T-helper 17 cell (primary cell): ENCODE results near the gene ZFYVE1. TPM values are rescaled to one million over a fixed set of nuclear protein-coding genes. Genes with fewer than 3 reads are reported as not detected.
"Not testable (repeated sequence)": the region's sequence is repeated elsewhere in the genome, so short reads cannot be mapped to it uniquely, and the experiment has no call there.

Experiments
- ATAC-seq: fragments of 150-1000 bp; cut with Tn5 transposase; 2 replicates; pipeline ENCODE4 v1.10.0; 2021; ENCODE audit warnings: mild to moderate bottlenecking, moderate library complexity
- DNase-seq, 3 donors: peaks; one replicate each; pipeline versions ENCODE4 v3.0.0 to v3.0.0-alpha.2; 2020 to 2021
- H3K9me3 ChIP-seq: one replicate; pipeline ENCODE4 v1.7.0; 2013; ENCODE audit warnings: low read length, mild to moderate bottlenecking; ENCODE audit not compliant: control insufficient read depth, poor library complexity, severe bottlenecking
- H3K27ac Mint-ChIP-seq: one replicate; pipeline ENCODE4 v1.8.0; 2022; ENCODE audit warnings: mild to moderate bottlenecking, moderate library complexity, mixed read lengths
- H3K27me3 Mint-ChIP-seq: one replicate; pipeline ENCODE4 v1.8.0; 2022; ENCODE audit warnings: mixed read lengths
- H3K36me3 Mint-ChIP-seq: one replicate; pipeline ENCODE4 v1.8.0; 2022; ENCODE audit warnings: low read depth, mixed read lengths
- H3K4me1 Mint-ChIP-seq: one replicate; pipeline ENCODE4 v1.8.0; 2022; ENCODE audit warnings: mild to moderate bottlenecking, mixed read lengths
- H3K4me3 Mint-ChIP-seq: one replicate; pipeline ENCODE4 v1.8.0; 2022; ENCODE audit warnings: mild to moderate bottlenecking, moderate library complexity, mixed read lengths
- total RNA-seq, 4 donors: library from RNA in 2 of 4; stranded (reverse) in 2 of 4; gene quantifications; one replicate each; pipeline ENCODE4 v1.2.3 and lab custom pipeline; 2022 to 2026

ZFYVE1 gene, protein sequence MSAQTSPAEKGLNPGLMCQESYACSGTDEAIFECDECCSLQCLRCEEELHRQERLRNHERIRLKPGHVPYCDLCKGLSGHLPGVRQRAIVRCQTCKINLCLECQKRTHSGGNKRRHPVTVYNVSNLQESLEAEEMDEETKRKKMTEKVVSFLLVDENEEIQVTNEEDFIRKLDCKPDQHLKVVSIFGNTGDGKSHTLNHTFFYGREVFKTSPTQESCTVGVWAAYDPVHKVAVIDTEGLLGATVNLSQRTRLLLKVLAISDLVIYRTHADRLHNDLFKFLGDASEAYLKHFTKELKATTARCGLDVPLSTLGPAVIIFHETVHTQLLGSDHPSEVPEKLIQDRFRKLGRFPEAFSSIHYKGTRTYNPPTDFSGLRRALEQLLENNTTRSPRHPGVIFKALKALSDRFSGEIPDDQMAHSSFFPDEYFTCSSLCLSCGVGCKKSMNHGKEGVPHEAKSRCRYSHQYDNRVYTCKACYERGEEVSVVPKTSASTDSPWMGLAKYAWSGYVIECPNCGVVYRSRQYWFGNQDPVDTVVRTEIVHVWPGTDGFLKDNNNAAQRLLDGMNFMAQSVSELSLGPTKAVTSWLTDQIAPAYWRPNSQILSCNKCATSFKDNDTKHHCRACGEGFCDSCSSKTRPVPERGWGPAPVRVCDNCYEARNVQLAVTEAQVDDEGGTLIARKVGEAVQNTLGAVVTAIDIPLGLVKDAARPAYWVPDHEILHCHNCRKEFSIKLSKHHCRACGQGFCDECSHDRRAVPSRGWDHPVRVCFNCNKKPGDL
- total RNA-seq = 10 to 100 TPM; 11.0 to 17.9 TPM
- 21.7 to 32.4 reads per million in 2 donors for total RNA-seq (lab: John Stamatoyannopoulos, UW)

DNA sequence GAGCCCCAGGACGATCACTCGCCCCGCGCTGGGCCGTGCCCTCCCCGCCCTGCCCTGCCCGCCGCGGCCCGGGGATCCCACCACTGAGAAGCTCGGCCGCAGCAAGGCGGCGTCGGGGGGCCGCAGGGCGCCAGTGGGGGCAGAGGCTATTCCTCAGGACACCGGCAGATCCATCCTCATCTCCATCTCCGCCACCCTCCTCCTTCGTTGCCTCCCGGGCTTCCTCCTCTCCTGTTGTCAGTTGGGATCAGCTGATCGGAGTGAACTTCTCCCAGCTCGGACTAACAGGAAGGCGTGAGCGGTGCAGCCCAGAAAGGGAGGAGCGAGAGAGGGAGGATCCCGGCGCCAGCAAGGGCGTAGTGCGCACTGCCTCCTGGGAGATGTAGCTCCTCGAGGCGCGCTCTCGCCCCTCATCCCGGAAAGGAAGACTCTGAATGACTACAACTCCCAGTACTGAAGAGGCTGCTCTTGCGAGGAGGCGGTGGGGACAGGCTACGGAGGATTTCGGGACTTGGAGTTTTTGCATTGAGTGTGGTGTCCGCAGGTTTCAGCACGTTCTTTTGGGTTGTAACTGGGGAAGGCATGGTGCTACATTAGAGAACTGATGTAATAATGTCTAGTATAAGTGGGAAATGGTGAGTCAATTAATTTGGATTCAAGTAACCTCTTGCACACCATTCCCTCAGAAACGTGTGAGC is at the start of gene ZFYVE1:
TSS of gene ZFYVE1 (minus strand) at position 262 of the 698 bp plus-strand sequence. CDS start 2,598 bp downstream, outside the sequence.
- H3K27ac Mint-ChIP-seq = peak within 1 kb of the TSS; percentile 89
- H3K36me3 Mint-ChIP-seq = peaks cover 8% of the 10 kb centered on the region
- no peaks in the 10 kb centered on the region for H3K9me3 ChIP-seq

DNA sequence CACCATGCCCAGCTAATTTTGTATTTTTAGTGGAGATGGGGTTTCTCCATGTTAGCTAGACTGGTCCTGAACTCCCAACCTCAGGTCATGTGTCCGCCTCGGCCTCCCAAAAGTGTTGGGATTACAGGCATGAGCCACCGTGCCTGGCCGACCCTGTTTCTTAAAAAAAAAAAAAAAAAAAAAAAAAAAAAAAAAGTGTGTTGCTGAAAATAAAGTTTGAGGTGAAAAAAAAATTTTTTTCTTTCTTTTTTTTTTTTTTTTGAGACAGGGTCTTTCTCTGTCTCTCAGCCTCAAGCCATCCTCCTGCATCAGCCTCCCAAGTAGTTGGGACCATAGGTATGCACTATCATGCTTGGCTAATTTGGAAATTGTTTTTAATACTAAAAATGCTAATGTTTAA is 42.7 kb upstream of the ZFYVE1 start:
- Mint-ChIP-seq H3K4me1 (peaks cover 13% of the 10 kb centered on the region), H3K36me3 (no peaks in the 10 kb centered on the region), H3K27ac (peak overlapping the region; percentile 45), H3K27me3 (no peaks in the 10 kb centered on the region), H3K4me3 (no peak overlapping the region)
- DNase-seq (no peak), ATAC-seq (no peak)
- no peaks in the 10 kb centered on the region for H3K9me3 ChIP-seq

More for the DNA sequence above, at the start of gene ZFYVE1:
- DNase-seq (peak; percentile 80 to 83 (median 81)), ATAC-seq (peak; percentile 100)
- Mint-ChIP-seq H3K27me3 (no peaks in the 10 kb centered on the region), H3K4me3 (peak within 1 kb of the TSS; percentile 99), H3K4me1 (peaks cover 39% of the 10 kb centered on the region)

DNA sequence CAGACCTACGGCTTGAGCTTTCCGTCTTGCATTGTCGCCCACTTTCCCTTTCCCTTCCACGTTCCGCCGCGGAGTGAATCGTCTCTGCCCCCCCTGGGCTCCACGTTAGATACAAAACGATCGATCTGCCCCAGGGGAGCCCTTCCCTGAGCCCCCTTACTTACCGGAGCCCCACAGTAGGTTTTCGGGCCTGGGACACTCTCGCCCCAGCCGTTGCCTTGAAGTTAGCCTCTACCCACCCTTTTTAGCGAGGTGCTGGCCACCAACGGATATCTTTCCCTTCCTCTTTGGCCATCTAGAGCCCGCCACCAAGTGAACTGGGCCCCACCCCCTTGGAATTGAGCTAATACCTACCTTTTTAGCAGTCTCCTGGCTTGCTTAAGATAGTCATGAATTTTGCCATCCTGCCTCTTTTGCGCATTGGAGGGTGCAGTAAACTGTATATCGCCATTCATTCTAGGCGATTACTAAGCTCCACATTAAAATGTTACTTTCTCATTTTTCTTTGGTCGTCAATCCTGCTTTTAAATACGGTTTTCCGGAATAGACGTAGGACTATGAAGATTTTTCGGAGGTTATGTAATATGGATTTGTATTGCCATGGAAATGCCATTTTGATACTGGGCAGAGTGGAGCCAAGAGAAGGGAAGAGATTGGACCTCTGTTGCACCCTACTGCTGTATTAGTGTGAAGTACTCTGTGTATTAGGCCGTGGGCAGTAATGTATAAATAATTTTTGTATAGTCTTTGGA is 32.2 kb upstream of the ZFYVE1 start:
- DNase-seq = no peak
- no peak overlapping the region for H3K27ac Mint-ChIP-seq
- no peaks in the 10 kb centered on the region for H3K27me3 Mint-ChIP-seq
- no peaks in the 10 kb centered on the region for H3K9me3 ChIP-seq
- no peak for ATAC-seq
- H3K36me3 Mint-ChIP-seq = peaks cover 3% of the 10 kb centered on the region
- H3K4me3 Mint-ChIP-seq = no peak overlapping the region
- H3K4me1 Mint-ChIP-seq = peaks cover 27% of the 10 kb centered on the region

DNA sequence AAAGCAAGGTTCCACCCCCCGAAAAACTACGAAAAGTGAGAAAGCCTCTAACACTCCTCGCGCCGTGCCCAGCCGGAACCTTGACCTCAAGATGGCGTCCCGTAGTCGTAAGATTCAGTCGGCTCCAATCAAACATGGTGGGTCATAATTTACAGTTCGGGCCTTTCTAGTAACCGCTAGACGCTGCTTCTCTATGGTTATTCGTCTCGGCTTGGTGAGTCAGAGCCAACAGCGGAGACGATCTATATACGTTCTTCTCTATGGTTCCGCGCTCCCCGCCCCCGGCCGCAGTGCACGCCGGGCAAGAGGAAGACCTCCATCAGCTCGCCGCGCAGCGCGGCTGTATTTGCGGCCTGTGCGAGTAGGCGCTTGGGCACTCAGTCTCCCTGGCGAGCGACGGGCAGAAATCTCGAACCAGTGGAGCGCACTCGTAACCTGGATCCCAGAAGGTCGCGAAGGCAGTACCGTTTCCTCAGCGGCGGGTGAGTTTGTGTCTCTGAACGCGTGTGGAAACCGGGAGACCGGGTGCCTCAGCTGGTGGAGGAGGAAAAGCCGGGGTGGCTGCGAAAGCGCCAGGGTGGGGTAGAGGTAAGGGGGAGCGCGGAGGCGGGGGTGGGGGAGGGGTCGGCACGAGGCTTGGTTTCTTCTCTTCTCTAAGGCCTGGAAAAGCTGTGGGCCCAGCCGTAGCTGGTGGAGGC is 31.5 kb upstream of the ZFYVE1 start, which contains the start of gene RBM25:
TSS of gene RBM25 (plus strand) at position 311 of the 698 bp plus-strand sequence. CDS start 13,108 bp downstream, outside the sequence.
- H3K9me3 ChIP-seq = no peaks in the 10 kb centered on the region
- peak; percentile 96 for ATAC-seq
- H3K27me3 Mint-ChIP-seq = no peaks in the 10 kb centered on the region
- peak; percentile 85 to 93 (median 88) for DNase-seq
- H3K4me1 Mint-ChIP-seq = peaks cover 22% of the 10 kb centered on the region
- H3K27ac Mint-ChIP-seq = no peak within 1 kb of the TSS
- no peaks in the 10 kb centered on the region for H3K36me3 Mint-ChIP-seq
- H3K4me3 Mint-ChIP-seq = no peak within 1 kb of the TSS

DNA sequence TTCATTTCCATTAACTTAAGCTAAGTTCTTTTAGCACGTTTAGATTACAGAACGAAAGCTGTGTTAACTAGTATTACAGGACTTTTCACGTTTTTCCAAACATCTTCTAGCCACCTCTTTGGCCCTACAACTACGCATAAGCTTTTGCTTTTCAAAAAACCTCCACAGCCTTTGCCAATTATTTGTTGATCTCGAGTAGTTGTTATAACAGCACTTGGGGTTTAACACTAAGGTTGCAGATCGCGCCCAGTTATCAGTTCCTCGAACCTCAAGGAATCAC is 31.0 kb upstream of the ZFYVE1 start:
- Mint-ChIP-seq H3K27me3 (no peaks in the 10 kb centered on the region), H3K4me1 (peaks cover 20% of the 10 kb centered on the region), H3K27ac (no peak overlapping the region), H3K36me3 (no peaks in the 10 kb centered on the region), H3K4me3 (no peak overlapping the region)
- H3K9me3 ChIP-seq = no peaks in the 10 kb centered on the region
- ATAC-seq = no peak
- no peak for DNase-seq

DNA sequence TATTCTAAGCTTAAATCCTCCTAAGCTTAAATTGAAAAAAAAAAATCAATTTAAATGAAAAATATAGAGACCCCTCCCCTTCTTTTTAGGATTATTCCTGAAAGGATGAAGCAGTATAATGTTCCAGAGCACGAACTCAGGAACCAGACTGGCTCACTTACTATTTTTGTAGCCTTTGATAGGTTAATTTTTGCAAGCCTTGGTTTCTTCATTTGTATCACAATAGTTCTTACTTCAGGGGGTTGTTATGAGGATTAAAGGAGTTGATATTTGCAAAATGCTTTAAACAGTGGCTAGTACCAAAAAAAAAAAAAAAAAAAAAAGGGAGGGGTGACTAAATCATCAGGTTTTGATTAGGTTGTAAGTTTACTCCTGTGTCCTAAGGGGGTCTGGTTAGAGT is 28.3 kb upstream of the ZFYVE1 start:
- Mint-ChIP-seq H3K36me3 (no peaks in the 10 kb centered on the region), H3K4me1 (peaks cover 8% of the 10 kb centered on the region), H3K27ac (no peak overlapping the region), H3K27me3 (no peaks in the 10 kb centered on the region), H3K4me3 (no peak overlapping the region)
- no peaks in the 10 kb centered on the region for H3K9me3 ChIP-seq
- ATAC-seq (no peak), DNase-seq (no peak)

DNA sequence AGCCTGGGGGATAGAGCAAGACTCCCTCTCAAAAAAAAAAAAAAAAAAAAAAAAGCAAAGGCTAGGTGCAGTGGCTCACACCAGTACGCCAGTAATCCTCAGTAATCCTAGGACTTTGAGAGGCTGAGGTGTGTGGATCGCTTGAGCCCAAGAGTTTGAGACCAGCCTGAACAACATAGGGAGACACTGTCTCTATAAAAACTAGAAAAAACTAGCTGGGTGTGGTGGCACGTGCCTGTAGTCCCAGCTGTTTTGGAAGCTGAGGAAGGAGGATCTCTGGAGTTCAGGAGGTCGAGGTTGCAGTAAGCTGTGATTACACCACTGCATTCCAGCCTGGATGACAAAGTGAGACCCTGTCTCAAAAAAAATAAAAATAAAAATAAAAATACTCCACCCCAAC is 22.5 kb upstream of the ZFYVE1 start:
- Mint-ChIP-seq H3K27ac (no peak overlapping the region), H3K36me3 (no peaks in the 10 kb centered on the region), H3K27me3 (no peaks in the 10 kb centered on the region), H3K4me3 (no peak overlapping the region), H3K4me1 (no peaks in the 10 kb centered on the region)
- no peaks in the 10 kb centered on the region for H3K9me3 ChIP-seq
- DNase-seq = no peak
- no peak for ATAC-seq

DNA sequence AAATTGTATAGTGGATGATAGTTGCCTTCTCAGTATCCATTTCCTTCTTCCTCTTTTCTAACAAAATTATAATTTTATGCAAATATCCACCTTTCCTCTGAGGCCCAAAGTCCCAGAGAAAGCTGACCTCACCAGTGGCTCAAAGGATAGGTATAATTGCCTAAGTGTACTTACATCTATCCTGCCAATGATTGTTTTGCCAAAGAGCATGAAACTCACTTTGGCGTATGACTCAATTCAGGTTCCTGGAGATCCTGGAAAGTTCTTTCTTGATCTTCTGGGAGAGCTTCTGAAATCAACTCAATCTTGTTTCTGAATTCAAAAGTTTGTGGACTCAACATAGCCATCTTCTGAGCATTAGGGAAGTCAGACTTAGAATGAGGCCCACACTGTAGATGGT is 20.9 kb upstream of the ZFYVE1 start:
- ATAC-seq (no peak), DNase-seq (no peak)
- no peaks in the 10 kb centered on the region for H3K9me3 ChIP-seq
- Mint-ChIP-seq H3K4me1 (no peaks in the 10 kb centered on the region), H3K27me3 (no peaks in the 10 kb centered on the region), H3K27ac (no peak overlapping the region), H3K4me3 (no peak overlapping the region), H3K36me3 (no peaks in the 10 kb centered on the region)

DNA sequence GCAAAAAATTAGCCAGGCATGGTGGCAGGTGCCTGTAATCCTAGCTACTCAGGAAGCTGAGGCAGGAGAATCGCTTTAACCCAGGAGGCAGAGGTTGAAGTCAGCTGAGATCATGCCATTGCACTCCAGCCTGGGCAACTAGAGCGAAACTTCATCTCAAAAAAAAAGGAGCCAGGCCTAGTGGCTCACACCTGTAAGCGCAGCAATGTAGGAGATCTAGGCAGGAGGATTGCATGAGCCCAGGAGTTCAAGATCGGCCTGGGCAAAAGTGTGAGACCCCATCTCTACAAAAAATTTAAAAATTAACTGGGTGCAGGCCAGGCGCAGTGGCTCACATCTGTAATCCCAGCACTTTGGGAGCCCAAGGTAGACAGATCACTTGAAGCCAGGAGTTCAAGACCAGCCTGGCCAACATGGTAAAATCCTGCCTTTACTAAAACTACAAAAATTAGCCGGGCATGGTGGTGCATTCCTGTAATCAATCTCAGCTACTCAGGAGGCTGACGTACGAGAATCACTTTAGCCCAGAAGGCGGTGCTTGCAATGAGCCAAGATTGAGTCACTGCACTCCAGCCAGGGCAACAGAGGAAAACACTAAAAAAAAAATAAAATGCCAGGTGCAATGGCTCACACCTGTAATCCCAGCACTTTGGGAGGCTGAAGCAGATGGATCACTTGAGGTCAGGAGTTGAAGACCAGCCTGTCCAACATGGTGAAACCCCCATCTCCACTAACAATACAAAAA is 10.0 kb upstream of the ZFYVE1 start:
- ATAC-seq, H3K36me3 Mint-ChIP-seq, H3K27me3 Mint-ChIP-seq, H3K4me1 Mint-ChIP-seq, H3K4me3 Mint-ChIP-seq, DNase-seq, H3K27ac Mint-ChIP-seq, H3K9me3 ChIP-seq: not testable (repeated sequence)

DNA sequence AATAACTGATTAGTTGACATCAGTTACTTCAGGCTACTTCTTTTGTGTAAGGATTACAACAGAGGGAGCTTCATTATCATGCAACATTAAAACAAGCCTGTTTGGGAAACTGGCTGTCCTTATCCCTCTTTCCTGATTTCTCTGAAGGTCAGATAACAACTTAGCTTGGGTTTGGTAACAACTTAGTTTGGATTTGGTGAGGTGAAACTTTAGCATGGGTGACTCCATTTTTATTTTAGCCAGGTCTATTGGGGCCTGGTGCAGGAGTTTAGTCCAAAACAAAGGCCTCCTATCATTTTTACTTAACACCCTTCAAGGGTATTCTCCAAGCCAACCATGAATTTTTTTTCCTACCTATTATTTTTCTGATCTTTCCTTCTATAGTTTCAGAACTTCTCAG is 1.1 kb upstream of the ZFYVE1 start:
- H3K36me3 Mint-ChIP-seq = peaks cover 5% of the 10 kb centered on the region
- H3K27ac Mint-ChIP-seq = no peak overlapping the region
- peaks cover 30% of the 10 kb centered on the region for H3K4me1 Mint-ChIP-seq
- ATAC-seq (no peak), DNase-seq (no peak)
- H3K27me3 Mint-ChIP-seq = no peaks in the 10 kb centered on the region
- no peaks in the 10 kb centered on the region for H3K9me3 ChIP-seq
- no peak overlapping the region for H3K4me3 Mint-ChIP-seq

DNA sequence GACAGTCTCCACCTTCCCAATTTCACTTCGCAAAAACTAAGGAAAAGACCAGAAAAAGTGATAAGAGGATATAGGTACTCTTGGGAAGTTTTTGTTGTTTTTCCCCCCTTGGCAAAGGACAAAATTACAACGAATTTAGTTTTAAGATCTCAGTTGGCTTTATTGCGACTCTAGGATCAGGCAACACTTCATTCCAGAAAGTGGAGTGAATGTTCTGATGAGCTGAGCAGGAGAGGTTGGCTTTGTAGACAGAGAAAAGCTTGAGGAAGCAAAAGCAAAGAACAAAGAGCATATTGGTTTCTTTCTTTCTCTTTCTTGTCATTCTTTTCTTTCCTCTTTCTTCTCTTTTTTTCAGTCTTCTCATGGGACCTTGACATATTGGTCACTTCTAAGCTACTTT is 640 bp upstream of the ZFYVE1 start:
- no peaks in the 10 kb centered on the region for H3K27me3 Mint-ChIP-seq
- H3K36me3 Mint-ChIP-seq = peaks cover 7% of the 10 kb centered on the region
- peaks cover 33% of the 10 kb centered on the region for H3K4me1 Mint-ChIP-seq
- no peak for DNase-seq
- peak overlapping the region; percentile 99 for H3K4me3 Mint-ChIP-seq
- H3K9me3 ChIP-seq = no peaks in the 10 kb centered on the region
- peak overlapping the region; percentile 89 for H3K27ac Mint-ChIP-seq
- ATAC-seq = no peak
